Neural cell (in vitro differentiated cells): ENCODE results near the gene AFF3. TPM values are rescaled to one million over a fixed set of nuclear protein-coding genes. Genes with fewer than 3 reads are reported as not detected.

Source experiments
- H2AFZ ChIP-seq: fragments of 200-600, 300-800 bp; sonication (generic), shearing (Covaris generic); 2 replicates; pipeline ENCODE4 v1.6.0; 2014; ENCODE audit warnings: low read depth, mild to moderate bottlenecking, antibody characterized with exemption, low read length, moderate library complexity
- H3F3A ChIP-seq: fragments of 200-600 bp; shearing (Covaris generic); 2 replicates; pipeline ENCODE4 v1.6.1; 2016; ENCODE audit warnings: mild to moderate bottlenecking, moderate library complexity, mixed read lengths, antibody characterized with exemption, low read length; ENCODE audit not compliant: insufficient read depth, poor library complexity, severe bottlenecking
- H3K27ac ChIP-seq: fragments of 200-600, 300-800 bp; sonication (generic), shearing (Covaris generic); 2 replicates; pipeline ENCODE4 v1.5.1; 2014; ENCODE audit warnings: mild to moderate bottlenecking, low read length, moderate library complexity
- H3K27me3 ChIP-seq: fragments of 300-800, 200-600 bp; sonication (generic), shearing (Covaris generic); 2 replicates; pipeline ENCODE4 v1.6.0; 2014; ENCODE audit warnings: mild to moderate bottlenecking, low read depth, low read length, moderate library complexity; ENCODE audit not compliant: insufficient read depth
- H3K36me3 ChIP-seq: fragments of 300-800, 200-600 bp; sonication (generic), shearing (Covaris generic); 2 replicates; pipeline ENCODE4 v1.5.1; 2014; ENCODE audit warnings: mild to moderate bottlenecking, antibody characterized with exemption, low read length, moderate library complexity; ENCODE audit not compliant: insufficient read depth
- H3K4me2 ChIP-seq: fragments of 300-800, 200-600 bp; sonication (generic), shearing (Covaris generic); 2 replicates; pipeline ENCODE4 v1.6.0; 2014; ENCODE audit warnings: mild to moderate bottlenecking, low read length
- H3K4me3 ChIP-seq: fragments of 300-800, 200-600 bp; sonication (generic), shearing (Covaris generic); 2 replicates; pipeline ENCODE4 v1.5.1; 2014; ENCODE audit warnings: mild to moderate bottlenecking, low read length, moderate library complexity
- H3K79me2 ChIP-seq: fragments of 200-600 bp; shearing (Covaris generic); replicated peaks from 2 replicates; pipeline ENCODE4 v1.6.0; 2014; ENCODE audit warnings: mild to moderate bottlenecking, low read length, moderate library complexity; ENCODE audit not compliant: insufficient read depth
- H3K9ac ChIP-seq: fragments of 300-800, 200-600 bp; sonication (generic), shearing (Covaris generic); 2 replicates; pipeline ENCODE4 v1.6.1; 2016; ENCODE audit warnings: mild to moderate bottlenecking, low read length, mixed read lengths
- H3K9me2 ChIP-seq: fragments of 200-600 bp; shearing (Covaris generic); 2 replicates; pipeline ENCODE4 v1.6.1; 2016; ENCODE audit warnings: mild to moderate bottlenecking, low read length, mixed read lengths; ENCODE audit not compliant: insufficient read depth
- H3K9me3 ChIP-seq: fragments of 200-600, 300-800 bp; sonication (generic), shearing (Covaris generic); 2 replicates; pipeline ENCODE4 v1.6.1; 2016; ENCODE audit warnings: mild to moderate bottlenecking, mixed run types, low read length, moderate library complexity, mixed read lengths
- H4K20me1 ChIP-seq: fragments of 200-600 bp; shearing (Covaris generic); 2 replicates; pipeline ENCODE4 v1.6.1; 2016; ENCODE audit warnings: mild to moderate bottlenecking, mixed run types; ENCODE audit not compliant: insufficient read depth
- CTCF ChIP-seq: fragments of 450-650 bp; IDR thresholded peaks from 2 replicates; pipeline ENCODE4 v1.5.1; 2014; ENCODE audit warnings: antibody characterized with exemption, mild to moderate bottlenecking, moderate library complexity; ENCODE audit not compliant: poor library complexity, severe bottlenecking
- EP300 ChIP-seq: fragments of 450-650 bp; conservative IDR thresholded peaks from 2 replicates; pipeline ENCODE4 v1.6.1; 2014; ENCODE audit warnings: antibody characterized with exemption, mild to moderate bottlenecking, moderate library complexity; ENCODE audit not compliant: poor library complexity, severe bottlenecking
- EZH2 ChIP-seq: fragments of 200-600, 300-800 bp; shearing (Covaris generic), sonication (generic); IDR thresholded peaks from 2 replicates; pipeline ENCODE4 v1.6.1; 2014; ENCODE audit warnings: antibody characterized with exemption, low read length, borderline replicate concordance, mild to moderate bottlenecking; ENCODE audit not compliant: insufficient read depth, poor library complexity, severe bottlenecking
- MXI1 ChIP-seq: fragments of 450-650 bp; conservative IDR thresholded peaks from 2 replicates; pipeline ENCODE4 v1.6.1; 2014; ENCODE audit warnings: antibody characterized with exemption, mild to moderate bottlenecking; ENCODE audit not compliant: poor library complexity, severe bottlenecking
- POLR2AphosphoS5 ChIP-seq: IDR thresholded peaks from 2 replicates; pipeline ENCODE4 v1.6.1; 2012
- RAD21 ChIP-seq: fragments of 450-650 bp; conservative IDR thresholded peaks from 2 replicates; pipeline ENCODE4 v1.6.1; 2014; ENCODE audit warnings: antibody characterized with exemption, mild to moderate bottlenecking, moderate library complexity
- SMC3 ChIP-seq: fragments of 450-650 bp; conservative IDR thresholded peaks from 2 replicates; pipeline ENCODE4 v1.6.1; 2014; ENCODE audit warnings: antibody characterized with exemption, mild to moderate bottlenecking, moderate library complexity; ENCODE audit not compliant: poor library complexity
- TAF1 ChIP-seq: IDR thresholded peaks from 2 replicates; pipeline ENCODE4 v1.6.1; 2012; ENCODE audit warnings: low read depth
- polyA plus RNA-seq: library from polyadenylated mRNA; depleted of rRNA; stranded (reverse); fragments of >200 nt; gene quantifications from 2 replicates; pipeline ENCODE4 v1.2.3, GENCODE V29; 2014

Gene AFF3
- polyA plus RNA-seq, 1 donor from 2014 or later: 5.1 TPM

- no peaks in the 10 kb centered on the region for H3K36me3 ChIP-seq
- no peak overlapping the region for H3K4me3 ChIP-seq
- H3K27ac ChIP-seq: no peak overlapping the region
- H3K9ac ChIP-seq: no peak overlapping the region
- no peak for TF ChIP-seq TAF1
- no peak for TF ChIP-seq CTCF
- no peaks in the 10 kb centered on the region for H3F3A ChIP-seq
- no peaks in the 10 kb centered on the region for H4K20me1 ChIP-seq
- no peak overlapping the region for H3K4me2 ChIP-seq
- no peaks in the 10 kb centered on the region for H3K9me2 ChIP-seq
- H3K9me3 ChIP-seq: no peaks in the 10 kb centered on the region
- no peak overlapping the region for H2AFZ ChIP-seq
- H3K27me3 ChIP-seq: no peaks in the 10 kb centered on the region
- H3K79me2 ChIP-seq: no peaks in the 10 kb centered on the region
Observed at GRCh38 chr2:99715956-99716355, 426.4 kb downstream of the AFF3 start.

- no peaks in the 10 kb centered on the region for H3K79me2 ChIP-seq
- H3K9me3 ChIP-seq: no peaks in the 10 kb centered on the region
- H3K4me3 ChIP-seq: no peak overlapping the region
- no peaks in the 10 kb centered on the region for H3K27me3 ChIP-seq
- no peak overlapping the region for H2AFZ ChIP-seq
- no peak overlapping the region for H3K27ac ChIP-seq
- H3K9ac ChIP-seq: no peak overlapping the region
- H3F3A ChIP-seq: no peaks in the 10 kb centered on the region
- no peaks in the 10 kb centered on the region for H3K36me3 ChIP-seq
- no peak overlapping the region for H3K4me2 ChIP-seq
- H3K9me2 ChIP-seq: no peaks in the 10 kb centered on the region
- no peaks in the 10 kb centered on the region for H4K20me1 ChIP-seq
- TF ChIP-seq POLR2AphosphoS5 (no peak), TAF1 (no peak), SMC3 (no peak), EZH2 (no peak), CTCF (no peak), MXI1 (no peak), EP300 (no peak)
Observed at GRCh38 chr2:99714349-99714748, 428.0 kb downstream of the AFF3 start.

GRCh38 chr2:99711144-99711543 is 431.2 kb downstream of the AFF3 start:
- H3K9me2 ChIP-seq: no peaks in the 10 kb centered on the region
- H2AFZ ChIP-seq: no peak overlapping the region
- H3K4me3 ChIP-seq: no peak overlapping the region
- no peak overlapping the region for H3K27ac ChIP-seq
- no peak for TF ChIP-seq CTCF
- TF ChIP-seq RAD21: no peak
- no peak for TF ChIP-seq SMC3
- TF ChIP-seq EP300: no peak
- no peak for TF ChIP-seq MXI1
- TF ChIP-seq EZH2: no peak
- no peak overlapping the region for H3K9ac ChIP-seq
- no peaks in the 10 kb centered on the region for H3K27me3 ChIP-seq
- H4K20me1 ChIP-seq: no peaks in the 10 kb centered on the region
- H3K9me3 ChIP-seq: no peaks in the 10 kb centered on the region
- H3K36me3 ChIP-seq: no peaks in the 10 kb centered on the region
- H3F3A ChIP-seq: no peaks in the 10 kb centered on the region
- H3K79me2 ChIP-seq: no peaks in the 10 kb centered on the region
- H3K4me2 ChIP-seq: no peak overlapping the region
